IgD-negative memory B cell (primary cell): ENCODE results near the gene FAM53A. TPM values are rescaled to one million over a fixed set of nuclear protein-coding genes. Genes with fewer than 3 reads are reported as not detected.

Source experiments
- H3K27ac Mint-ChIP-seq, 3 donors: one replicate each; pipeline ENCODE4 v1.8.0; 2020 to 2022; ENCODE audit warnings: mild to moderate bottlenecking in 3 of 3, mixed read lengths in 3 of 3, moderate library complexity in 1 of 3
- H3K27me3 Mint-ChIP-seq: one replicate; pipeline ENCODE4 v1.8.0; 2021; ENCODE audit warnings: mixed read lengths
- H3K36me3 Mint-ChIP-seq: one replicate; pipeline ENCODE4 v1.8.0; 2020; ENCODE audit warnings: mild to moderate bottlenecking, mixed read lengths
- H3K4me1 Mint-ChIP-seq, 3 donors: one replicate each; pipeline ENCODE4 v1.8.0; 2020 to 2022; ENCODE audit warnings: mixed read lengths in 3 of 3, mild to moderate bottlenecking in 1 of 3
- H3K4me3 Mint-ChIP-seq, 4 donors: one replicate each; pipeline ENCODE4 v1.8.0; 2020 to 2022; ENCODE audit warnings: mild to moderate bottlenecking in 4 of 4, mixed read lengths in 4 of 4, moderate library complexity in 3 of 4
- H3K9me3 Mint-ChIP-seq, 3 donors: one replicate each; pipeline ENCODE4 v1.8.0; 2020 to 2021; ENCODE audit warnings: mixed read lengths in 3 of 3, mild to moderate bottlenecking in 1 of 3
- polyA plus RNA-seq: library from polyadenylated mRNA; unstranded; fragments of 300-500 nt; fragmentation: Illumina TruSeq; gene quantifications from one replicate; pipeline ENCODE4 v1.2.3, GENCODE V29; 2021

The FAM53A gene
- polyA plus RNA-seq, 1 donor from 2014 or later = 1.5 TPM

DNA sequence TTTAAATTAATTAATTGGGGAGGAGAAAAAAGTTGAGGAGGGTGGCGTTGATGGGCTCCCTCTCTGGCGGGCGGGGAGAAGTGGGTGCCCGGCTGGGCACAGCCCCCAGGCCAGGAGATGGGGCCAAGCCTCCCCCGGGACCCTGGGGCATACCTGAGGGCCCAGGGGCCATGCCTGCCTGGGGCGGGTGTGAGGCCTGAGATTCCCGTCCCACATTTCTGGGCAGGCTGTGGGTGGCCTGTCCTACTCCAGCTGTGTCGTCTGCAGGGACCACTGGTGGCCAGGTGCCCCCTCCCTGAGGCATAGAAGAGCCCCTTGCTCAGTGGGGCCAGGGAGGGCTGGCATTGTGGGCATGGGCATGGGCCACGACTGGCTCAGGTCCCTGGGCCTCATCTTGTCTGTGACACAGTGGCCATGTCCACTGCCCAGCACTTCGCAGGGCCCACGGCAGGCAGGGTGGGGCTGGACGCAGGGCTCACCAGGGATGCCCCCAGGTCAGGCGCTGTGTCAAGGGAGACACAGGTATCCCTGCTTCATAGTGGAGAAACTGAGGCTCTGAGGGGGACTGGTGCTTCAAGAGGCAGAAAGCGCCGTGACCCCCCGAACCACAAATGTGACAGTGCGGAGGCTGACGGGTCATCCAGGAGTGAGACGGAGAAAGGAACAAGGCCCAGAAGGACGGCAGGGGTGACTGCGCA lies 60.1 kb downstream of the FAM53A start:
- no peaks in the 10 kb centered on the region for H3K4me1 Mint-ChIP-seq
- no peak overlapping the region for H3K27ac Mint-ChIP-seq
- H3K9me3 Mint-ChIP-seq = peaks cover 2 to 7% (median 5%) of the 10 kb centered on the region in 3 donors
- H3K27me3 Mint-ChIP-seq = no peaks in the 10 kb centered on the region
- H3K36me3 Mint-ChIP-seq = no peaks in the 10 kb centered on the region
- H3K4me3 Mint-ChIP-seq = no peak overlapping the region

DNA sequence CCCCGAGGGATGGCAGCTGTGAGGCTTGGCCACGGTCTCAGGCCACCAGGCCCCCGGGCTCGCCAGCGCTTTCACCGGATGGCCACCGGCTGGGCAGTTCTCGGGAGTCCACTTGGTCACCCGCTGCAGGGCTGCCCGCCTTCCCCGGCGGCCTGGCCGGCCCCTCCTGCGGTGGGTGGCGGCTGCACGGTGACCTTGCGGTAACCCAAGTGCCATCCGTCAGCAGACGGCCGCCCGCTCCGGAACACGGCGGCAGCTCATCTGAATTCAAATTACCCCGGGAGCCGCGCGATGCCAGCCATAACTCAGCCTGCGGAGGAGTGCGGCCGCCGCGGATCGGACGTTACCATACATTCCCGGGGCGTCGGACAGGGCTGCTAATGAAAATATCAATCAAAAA lies 60.7 kb downstream of the FAM53A start:
- no peaks in the 10 kb centered on the region for H3K27me3 Mint-ChIP-seq
- no peaks in the 10 kb centered on the region for H3K36me3 Mint-ChIP-seq
- no peak overlapping the region for H3K4me3 Mint-ChIP-seq
- peaks cover 2 to 7% (median 5%) of the 10 kb centered on the region in 3 donors for H3K9me3 Mint-ChIP-seq
- no peak overlapping the region for H3K27ac Mint-ChIP-seq
- H3K4me1 Mint-ChIP-seq = no peaks in the 10 kb centered on the region

DNA sequence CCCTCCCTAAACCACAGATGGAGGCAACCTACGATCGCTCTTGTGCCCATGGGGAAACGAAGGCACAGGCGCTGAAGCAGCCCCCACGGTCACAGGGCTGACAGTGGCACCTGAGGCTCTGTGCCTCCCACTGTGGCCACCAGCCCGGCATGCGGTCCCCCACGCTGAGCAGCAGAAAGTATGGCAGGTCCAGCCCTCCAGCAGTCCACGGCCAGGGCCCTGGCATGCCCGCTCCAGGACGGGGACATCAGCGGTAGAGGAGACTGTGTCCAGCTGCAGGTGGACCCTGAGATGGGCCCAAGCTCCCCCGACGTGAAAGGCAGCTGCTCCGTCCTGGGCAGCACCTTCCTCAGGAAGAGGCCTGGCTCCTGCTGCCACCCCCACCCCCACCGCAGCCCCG lies 61.2 kb downstream of the FAM53A start:
- H3K4me1 Mint-ChIP-seq = no peaks in the 10 kb centered on the region
- no peaks in the 10 kb centered on the region for H3K27me3 Mint-ChIP-seq
- H3K9me3 Mint-ChIP-seq = peaks cover 2 to 9% (median 5%) of the 10 kb centered on the region in 3 donors
- H3K36me3 Mint-ChIP-seq = no peaks in the 10 kb centered on the region
- no peak overlapping the region for H3K4me3 Mint-ChIP-seq
- no peak overlapping the region for H3K27ac Mint-ChIP-seq

DNA sequence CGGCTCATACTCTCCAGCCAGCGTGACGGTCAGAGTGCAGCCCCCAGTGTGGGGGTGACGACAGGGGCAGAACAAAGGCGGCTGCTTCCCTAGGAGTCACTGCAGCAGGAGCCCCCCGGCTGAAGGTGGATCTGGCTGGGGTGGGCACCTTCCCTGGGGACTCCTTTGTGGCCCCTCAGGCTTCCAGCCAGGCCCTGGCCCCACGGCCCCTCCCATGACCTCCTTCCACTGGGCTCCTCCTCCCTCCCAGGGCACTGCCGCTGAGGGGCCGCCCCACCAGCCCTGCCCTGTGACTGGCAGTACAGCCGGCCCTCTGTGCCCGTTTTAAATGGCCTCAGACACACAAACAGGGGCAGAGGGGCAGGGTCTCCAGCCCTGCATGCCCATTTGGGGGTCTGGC lies 61.9 kb downstream of the FAM53A start:
- Mint-ChIP-seq H3K27me3 (no peaks in the 10 kb centered on the region), H3K27ac (no peak overlapping the region), H3K4me1 (no peaks in the 10 kb centered on the region), H3K36me3 (no peaks in the 10 kb centered on the region), H3K4me3 (no peak overlapping the region), H3K9me3 (peaks cover 8 to 15% (median 12%) of the 10 kb centered on the region in 3 donors)

- H3K4me1 Mint-ChIP-seq = no peaks in the 10 kb centered on the region
- H3K27ac Mint-ChIP-seq = no peak overlapping the region
Observed at GRCh38 chr4:1621526-1621925, 62.6 kb downstream of the FAM53A start.

GRCh38 chr4:1619151-1619672 lies 64.9 kb downstream of the FAM53A start:
- H3K27me3 Mint-ChIP-seq = no peaks in the 10 kb centered on the region

More at GRCh38 chr4:1621526-1621925, 62.6 kb downstream of the FAM53A start:
- no peaks in the 10 kb centered on the region for H3K36me3 Mint-ChIP-seq
- H3K9me3 Mint-ChIP-seq = peaks cover 8 to 16% (median 14%) of the 10 kb centered on the region in 3 donors
- H3K4me3 Mint-ChIP-seq = no peak overlapping the region
- H3K27me3 Mint-ChIP-seq = no peaks in the 10 kb centered on the region

DNA sequence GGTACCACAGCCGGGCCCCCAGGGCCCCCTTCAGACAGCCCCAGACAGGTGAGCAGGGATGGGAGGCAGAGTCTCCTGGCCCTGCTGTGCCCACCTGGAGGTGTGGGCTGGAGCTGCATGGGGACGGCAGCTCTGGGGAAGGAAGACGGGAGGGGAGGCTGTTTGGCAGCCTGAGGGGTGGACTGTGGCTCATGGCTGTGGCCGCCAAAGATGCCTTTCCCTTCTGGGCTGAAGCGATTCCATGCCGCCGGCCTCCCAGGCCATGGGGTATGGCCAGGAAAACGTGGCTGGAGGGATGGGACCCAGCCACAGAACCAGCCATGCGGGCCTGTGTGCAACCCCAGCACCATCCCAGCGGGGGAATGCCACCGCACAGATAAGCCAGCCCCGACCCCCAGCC lies 65.7 kb downstream of the FAM53A start:
- no peak overlapping the region for H3K4me3 Mint-ChIP-seq
- peaks cover 3% of the 10 kb centered on the region for H3K36me3 Mint-ChIP-seq
- H3K27ac Mint-ChIP-seq = no peak overlapping the region
- H3K27me3 Mint-ChIP-seq = no peaks in the 10 kb centered on the region
- peaks cover 0 to 10% (median 7%) of the 10 kb centered on the region in 3 donors for H3K4me1 Mint-ChIP-seq
- peaks cover 8 to 21% (median 14%) of the 10 kb centered on the region in 3 donors for H3K9me3 Mint-ChIP-seq

More at GRCh38 chr4:1619151-1619672, 64.9 kb downstream of the FAM53A start:
- peaks cover 3% of the 10 kb centered on the region for H3K36me3 Mint-ChIP-seq
- no peak overlapping the region for H3K4me3 Mint-ChIP-seq
- peaks cover 8 to 21% (median 14%) of the 10 kb centered on the region in 3 donors for H3K9me3 Mint-ChIP-seq
- no peak overlapping the region for H3K27ac Mint-ChIP-seq
- peaks cover 0 to 10% (median 3%) of the 10 kb centered on the region in 3 donors for H3K4me1 Mint-ChIP-seq

DNA sequence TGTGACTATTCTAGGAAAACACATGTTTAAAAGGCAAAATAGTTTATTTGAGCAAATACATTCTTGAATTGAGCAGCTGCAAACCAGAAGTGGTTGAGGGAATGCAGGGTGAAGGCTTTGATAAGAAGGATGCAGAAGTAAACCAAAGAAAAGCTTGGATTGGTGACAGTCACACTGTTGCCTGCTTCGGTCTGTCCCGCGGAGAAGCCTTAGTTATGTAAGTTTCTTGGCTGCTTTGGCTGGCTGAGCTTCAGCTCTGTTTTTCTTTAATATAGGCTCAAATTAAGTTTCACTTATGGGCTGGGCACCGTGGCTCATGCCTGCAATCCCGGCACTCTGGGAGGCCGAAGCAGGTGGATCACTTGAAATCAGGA lies 67.6 kb downstream of the FAM53A start:
- peaks cover 5% of the 10 kb centered on the region for H3K36me3 Mint-ChIP-seq
- no peaks in the 10 kb centered on the region for H3K27me3 Mint-ChIP-seq
- no peak overlapping the region for H3K27ac Mint-ChIP-seq
- peaks cover 0 to 10% (median 9%) of the 10 kb centered on the region in 3 donors for H3K4me1 Mint-ChIP-seq
- H3K9me3 Mint-ChIP-seq = peaks cover 8 to 21% (median 14%) of the 10 kb centered on the region in 3 donors
- no peak overlapping the region for H3K4me3 Mint-ChIP-seq

DNA sequence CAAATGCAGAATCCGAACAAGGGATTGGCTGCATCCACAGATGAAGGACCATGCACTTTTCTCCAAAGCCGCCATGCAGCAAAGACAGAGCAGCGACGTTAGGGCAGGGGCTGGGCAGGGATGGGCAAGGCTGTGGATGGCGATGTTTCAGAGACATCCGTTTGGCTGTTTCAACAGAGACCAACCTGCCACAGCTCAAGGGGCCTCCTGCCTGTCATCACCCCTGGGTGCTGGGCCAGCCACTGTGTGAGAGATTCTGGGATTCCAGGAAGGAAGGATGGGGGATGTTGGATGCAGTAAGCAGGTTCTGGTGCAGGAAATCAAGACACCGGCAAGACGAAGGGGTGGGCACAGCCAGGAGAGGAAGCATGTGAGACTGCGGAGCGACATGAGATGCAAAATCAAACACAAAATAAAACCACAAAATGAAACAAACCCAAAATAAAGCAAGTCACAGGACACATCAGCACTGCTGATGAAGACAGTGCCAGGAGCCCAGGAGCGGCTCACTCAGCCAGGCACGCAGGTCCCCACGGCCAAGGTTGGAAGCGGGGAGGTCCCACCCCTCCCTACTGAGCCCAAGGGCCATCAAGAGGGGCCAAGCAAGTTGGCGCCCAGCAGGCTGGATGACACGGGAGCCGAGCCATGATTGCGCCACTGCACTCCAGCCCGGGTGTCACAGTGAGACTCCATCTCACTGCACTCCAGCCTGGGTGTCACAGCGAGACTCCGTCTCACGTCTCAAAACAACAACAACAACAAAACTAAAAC lies 68.1 kb downstream of the FAM53A start:
- Mint-ChIP-seq H3K4me3 (no peak overlapping the region), H3K27me3 (no peaks in the 10 kb centered on the region), H3K27ac (no peak overlapping the region), H3K9me3 (peaks cover 8 to 21% (median 14%) of the 10 kb centered on the region in 3 donors), H3K36me3 (peaks cover 5% of the 10 kb centered on the region), H3K4me1 (peaks cover 0 to 10% (median 9%) of the 10 kb centered on the region in 3 donors)

DNA sequence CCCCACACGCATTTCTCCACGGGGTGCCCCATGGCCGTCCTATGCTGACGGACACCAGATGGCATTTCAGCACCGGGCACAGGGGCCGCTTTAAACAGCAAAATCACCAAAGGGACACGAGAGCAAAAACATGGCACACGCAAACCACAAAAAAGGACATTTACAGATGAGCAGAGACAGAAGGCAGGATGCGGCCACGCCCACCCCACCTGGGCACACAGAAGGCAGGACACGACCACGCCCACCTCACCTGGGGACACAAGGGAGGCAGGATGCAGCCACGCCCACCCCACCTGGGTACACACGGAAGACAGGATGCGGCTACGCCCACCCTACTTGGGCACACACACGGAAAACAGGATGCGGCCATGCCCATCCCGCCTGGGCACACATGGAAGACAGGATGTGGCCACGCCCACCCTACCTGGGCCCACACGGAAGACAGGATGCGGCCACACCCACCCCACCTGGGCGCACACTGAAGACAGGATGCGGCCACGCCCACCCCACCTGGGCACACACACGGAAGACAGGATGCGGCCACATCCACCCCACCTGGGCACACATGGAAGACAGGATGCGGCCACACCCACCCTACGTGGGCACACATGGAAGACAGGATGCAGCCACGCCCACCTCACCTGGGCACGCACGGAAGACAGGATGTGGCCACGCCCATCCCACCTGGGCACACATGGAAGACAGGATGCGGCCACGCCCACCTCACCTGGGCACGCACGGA lies 69.1 kb downstream of the FAM53A start:
- H3K27me3 Mint-ChIP-seq = no peaks in the 10 kb centered on the region
- no peak overlapping the region for H3K27ac Mint-ChIP-seq
- H3K9me3 Mint-ChIP-seq = peaks cover 6 to 13% (median 9%) of the 10 kb centered on the region in 3 donors
- peaks cover 5% of the 10 kb centered on the region for H3K36me3 Mint-ChIP-seq
- peaks cover 0 to 10% (median 9%) of the 10 kb centered on the region in 3 donors for H3K4me1 Mint-ChIP-seq
- peak overlapping the region in 2 of 4 donors; percentile 57 to 75 for H3K4me3 Mint-ChIP-seq

GRCh38 chr4:1614502-1614853 lies 69.6 kb downstream of the FAM53A start:
- Mint-ChIP-seq H3K27me3 (peaks cover under 1% of the 10 kb centered on the region), H3K27ac (no peak overlapping the region), H3K9me3 (peaks cover 6 to 13% (median 9%) of the 10 kb centered on the region in 3 donors), H3K36me3 (peaks cover 5% of the 10 kb centered on the region), H3K4me1 (peaks cover 0 to 10% (median 9%) of the 10 kb centered on the region in 3 donors), H3K4me3 (peak overlapping the region in 1 of 4 donors; percentile 75)

- Mint-ChIP-seq H3K9me3 (peaks cover 6 to 13% (median 9%) of the 10 kb centered on the region in 3 donors), H3K4me1 (peaks cover 0 to 10% (median 9%) of the 10 kb centered on the region in 3 donors), H3K36me3 (peaks cover 5% of the 10 kb centered on the region), H3K27ac (no peak overlapping the region), H3K27me3 (peaks cover 1% of the 10 kb centered on the region), H3K4me3 (peak overlapping the region in 1 of 4 donors; percentile 83)
Observed at GRCh38 chr4:1614049-1614448, 70.1 kb downstream of the FAM53A start.

GRCh38 chr4:1613099-1613495 lies 71.0 kb downstream of the FAM53A start:
- H3K27me3 Mint-ChIP-seq = peaks cover 1% of the 10 kb centered on the region
- peak overlapping the region in 1 of 3 donors; percentile 18 for H3K27ac Mint-ChIP-seq
- peaks cover 0 to 10% (median 9%) of the 10 kb centered on the region in 3 donors for H3K4me1 Mint-ChIP-seq
- peaks cover 6 to 13% (median 9%) of the 10 kb centered on the region in 3 donors for H3K9me3 Mint-ChIP-seq
- H3K4me3 Mint-ChIP-seq = no peak overlapping the region
- peaks cover 5% of the 10 kb centered on the region for H3K36me3 Mint-ChIP-seq

DNA sequence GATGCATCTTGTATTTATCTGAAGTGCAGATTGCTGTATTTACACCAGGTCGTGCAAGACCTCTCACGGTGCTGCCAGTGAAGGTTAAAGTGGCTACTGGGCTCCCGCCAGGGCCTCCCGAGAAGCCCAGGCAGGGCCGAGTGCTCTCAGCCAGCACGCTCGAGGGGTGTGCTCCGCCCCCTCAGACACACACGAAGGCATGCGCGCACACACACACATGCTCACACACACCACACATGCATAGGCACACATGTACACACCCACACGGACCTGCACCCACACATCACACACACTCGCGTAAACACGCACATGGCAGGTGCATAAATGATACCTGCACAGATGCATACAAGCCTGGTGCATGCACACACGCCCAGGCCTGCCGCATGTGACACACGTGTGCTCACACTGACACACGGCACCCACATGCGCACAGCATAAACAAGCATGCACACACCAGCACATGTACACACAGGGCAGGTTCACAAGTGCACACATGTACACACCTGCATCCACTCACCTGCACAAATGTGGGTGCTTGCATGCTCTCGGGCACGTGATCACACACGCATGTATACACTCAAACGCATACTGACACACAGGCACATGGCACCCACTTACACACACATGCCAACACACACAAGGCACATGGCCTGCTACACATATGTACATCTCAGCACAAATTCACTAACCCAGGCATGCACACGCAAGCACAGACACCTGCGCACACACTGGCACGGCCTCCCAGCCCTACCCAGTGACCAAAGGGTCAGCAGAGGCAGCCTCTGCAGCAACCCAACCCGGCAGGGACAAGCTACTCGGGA lies 71.6 kb downstream of the FAM53A start:
- Mint-ChIP-seq H3K9me3 (peaks cover 2 to 8% (median 4%) of the 10 kb centered on the region in 3 donors), H3K27ac (no peak overlapping the region), H3K36me3 (peaks cover 5% of the 10 kb centered on the region), H3K27me3 (peaks cover 1% of the 10 kb centered on the region), H3K4me3 (no peak overlapping the region), H3K4me1 (peaks cover 0 to 10% (median 9%) of the 10 kb centered on the region in 3 donors)
